Neural crest cell (in vitro differentiated cells): ENCODE data around the gene KIAA0753. TPM values are rescaled to one million over a fixed set of nuclear protein-coding genes. Genes with fewer than 3 reads are reported as not detected.

Experiments used
- DNase-seq: peaks from one replicate; pipeline ENCODE4 v3.0.0; 2021; ENCODE audit warnings: low read depth, mixed read lengths, low spot score
- H3K27ac Mint-ChIP-seq: one replicate; pipeline ENCODE4 v1.8.0; 2021; ENCODE audit warnings: mild to moderate bottlenecking, mixed read lengths; ENCODE audit not compliant: unreplicated experiment
- H3K27me3 Mint-ChIP-seq: 2 replicates; pipeline ENCODE4 v1.8.0; 2021; ENCODE audit warnings: low read depth, mild to moderate bottlenecking, mixed read lengths
- H3K36me3 Mint-ChIP-seq: 2 replicates; pipeline ENCODE4 v1.8.0; 2021; ENCODE audit warnings: low read depth, mild to moderate bottlenecking, mixed read lengths
- H3K4me1 Mint-ChIP-seq: 2 replicates; pipeline ENCODE4 v1.8.0; 2021; ENCODE audit warnings: mixed read lengths
- H3K4me3 Mint-ChIP-seq: one replicate; pipeline ENCODE4 v1.8.0; 2021; ENCODE audit warnings: mild to moderate bottlenecking, mixed read lengths
- H3K9me3 Mint-ChIP-seq: 2 replicates; pipeline ENCODE4 v1.8.0; 2021; ENCODE audit warnings: mixed read lengths
- total RNA-seq: library from RNA; stranded (reverse); gene quantifications from 2 replicates; pipeline ENCODE4 v1.2.1, GENCODE V29; 2021
- TF ChIP-seq, protein P1 (sequence below): fragments of 200-600 bp; sonication (generic); conservative IDR thresholded peaks from 2 replicates; pipeline ENCODE4 v1.5.0; 2021; ENCODE audit warnings: antibody characterized with exemption, mild to moderate bottlenecking

KIAA0753 gene
- total RNA-seq, 1 donor from 2014 or later: 44.1 TPM

DNA sequence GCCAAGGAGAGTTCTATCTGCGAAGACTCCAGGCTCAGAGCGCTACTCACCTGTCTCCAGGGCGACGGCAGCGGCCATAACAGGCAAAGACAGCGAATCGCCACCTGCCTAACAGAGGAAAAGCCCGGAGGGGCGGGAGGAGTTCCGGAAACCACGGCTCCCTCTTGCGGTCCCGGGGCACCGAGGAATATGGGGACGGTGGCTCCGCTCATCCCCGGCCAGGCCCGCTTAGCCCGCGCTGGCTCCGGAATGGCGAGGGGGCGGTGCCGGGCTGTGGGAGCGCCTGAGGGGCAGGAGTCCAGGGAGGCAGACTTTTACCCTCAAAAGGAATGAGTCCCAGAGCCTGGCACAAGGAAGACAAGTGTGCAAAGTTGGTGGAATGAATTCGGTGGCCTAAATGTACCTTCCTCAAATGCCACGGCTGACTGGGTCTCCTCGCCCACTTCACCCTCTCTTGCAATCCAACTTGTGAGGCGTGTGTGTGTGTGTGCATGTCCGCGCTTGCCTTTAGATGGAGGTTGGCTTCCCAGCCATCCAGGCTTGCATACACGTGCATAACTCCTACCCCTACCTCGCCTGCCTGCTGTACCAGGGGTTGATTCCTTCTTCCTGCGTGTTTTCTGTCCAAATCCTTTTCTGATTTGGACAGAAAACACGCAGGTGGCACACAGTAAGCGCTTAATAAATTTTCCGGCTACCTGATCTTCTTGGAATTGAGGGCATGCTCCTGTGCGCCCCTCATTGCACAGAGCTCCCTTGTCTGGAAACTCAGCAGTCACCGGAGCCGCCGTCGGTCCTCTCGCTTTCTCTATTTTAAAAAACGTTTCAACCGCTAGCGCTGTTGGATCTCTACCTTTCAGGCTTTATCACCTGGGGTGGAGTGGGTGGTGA, 14.6 kb upstream of the KIAA0753 start:
- TF ChIP-seq, protein P1, sequence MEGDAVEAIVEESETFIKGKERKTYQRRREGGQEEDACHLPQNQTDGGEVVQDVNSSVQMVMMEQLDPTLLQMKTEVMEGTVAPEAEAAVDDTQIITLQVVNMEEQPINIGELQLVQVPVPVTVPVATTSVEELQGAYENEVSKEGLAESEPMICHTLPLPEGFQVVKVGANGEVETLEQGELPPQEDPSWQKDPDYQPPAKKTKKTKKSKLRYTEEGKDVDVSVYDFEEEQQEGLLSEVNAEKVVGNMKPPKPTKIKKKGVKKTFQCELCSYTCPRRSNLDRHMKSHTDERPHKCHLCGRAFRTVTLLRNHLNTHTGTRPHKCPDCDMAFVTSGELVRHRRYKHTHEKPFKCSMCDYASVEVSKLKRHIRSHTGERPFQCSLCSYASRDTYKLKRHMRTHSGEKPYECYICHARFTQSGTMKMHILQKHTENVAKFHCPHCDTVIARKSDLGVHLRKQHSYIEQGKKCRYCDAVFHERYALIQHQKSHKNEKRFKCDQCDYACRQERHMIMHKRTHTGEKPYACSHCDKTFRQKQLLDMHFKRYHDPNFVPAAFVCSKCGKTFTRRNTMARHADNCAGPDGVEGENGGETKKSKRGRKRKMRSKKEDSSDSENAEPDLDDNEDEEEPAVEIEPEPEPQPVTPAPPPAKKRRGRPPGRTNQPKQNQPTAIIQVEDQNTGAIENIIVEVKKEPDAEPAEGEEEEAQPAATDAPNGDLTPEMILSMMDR: no peak
- Mint-ChIP-seq H3K4me1 (peaks cover 37% of the 10 kb centered on the region), H3K9me3 (no peaks in the 10 kb centered on the region), H3K27me3 (peaks cover 75% of the 10 kb centered on the region), H3K27ac (no peak overlapping the region), H3K36me3 (peaks cover 4% of the 10 kb centered on the region), H3K4me3 (peak overlapping the region; percentile 82)
- no peak for DNase-seq

DNA sequence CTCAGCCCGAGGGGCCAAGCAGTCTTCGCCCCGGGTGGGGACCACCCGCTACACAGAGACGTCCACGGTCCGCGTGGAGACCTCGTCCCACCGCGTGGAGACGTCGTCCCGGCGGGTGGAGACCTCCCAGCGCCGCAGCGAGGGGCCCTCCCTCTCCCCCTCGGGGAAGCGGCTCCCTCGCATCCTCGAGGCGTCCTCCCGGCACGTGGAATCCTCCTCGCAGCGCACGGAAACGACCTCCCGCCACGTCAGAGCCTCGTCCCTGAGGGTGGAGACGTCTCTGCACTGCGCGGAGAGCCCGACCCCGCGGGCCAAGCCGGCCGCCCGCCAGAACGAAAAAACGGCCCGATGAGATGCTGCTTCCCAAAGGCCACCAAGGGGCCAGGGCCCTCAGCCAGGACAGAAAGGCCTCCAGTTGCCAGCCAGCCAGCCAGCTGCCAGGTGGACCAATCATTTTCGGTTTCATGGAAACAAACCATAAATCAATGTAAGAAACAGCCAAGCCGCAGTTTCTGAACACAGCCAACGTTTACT, 11.5 kb upstream of the KIAA0753 start:
- TF ChIP-seq, protein P1: no peak
- DNase-seq: no peak
- H3K27me3 Mint-ChIP-seq: peaks cover 48% of the 10 kb centered on the region
- peak overlapping the region; percentile 17 for H3K4me3 Mint-ChIP-seq
- H3K27ac Mint-ChIP-seq: no peak overlapping the region
- H3K4me1 Mint-ChIP-seq: peaks cover 53% of the 10 kb centered on the region
- H3K36me3 Mint-ChIP-seq: peaks cover 4% of the 10 kb centered on the region
- no peaks in the 10 kb centered on the region for H3K9me3 Mint-ChIP-seq

DNA sequence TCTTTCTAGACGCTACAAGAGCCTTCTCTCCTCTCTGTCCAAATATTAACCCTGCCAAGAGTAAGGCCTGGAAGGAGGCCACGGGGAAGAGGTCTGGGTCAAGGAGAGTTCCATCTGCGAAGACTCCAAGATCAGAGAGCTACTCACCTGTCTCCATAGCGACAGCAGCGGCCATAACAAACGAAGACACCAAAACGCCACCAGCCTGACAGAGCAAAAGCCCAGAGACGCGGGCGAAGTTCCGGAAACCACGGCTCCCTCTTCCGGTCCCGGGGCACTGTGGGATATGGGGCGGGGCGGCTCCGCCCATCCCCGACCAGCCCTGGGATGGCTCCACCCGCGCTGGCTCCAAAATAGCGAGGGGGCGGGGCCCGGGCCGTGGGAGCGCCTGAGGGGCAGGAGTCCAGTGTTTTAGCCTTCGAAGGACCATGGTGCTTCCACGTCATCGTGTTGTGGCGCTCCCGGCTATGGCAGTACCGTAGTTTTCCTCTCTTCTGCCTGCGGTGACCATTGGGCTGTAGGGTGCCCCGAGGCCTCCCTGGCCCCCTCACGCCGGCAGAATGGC, 10.9 kb upstream of the KIAA0753 start, which contains the start of the genes C17orf100 and MED31:
TSS of gene C17orf100 (plus strand) at position 409 of the 565 bp plus-strand sequence. CDS start at position 561, 152 bp downstream.
TSS of gene MED31 (minus strand) at position 252 of the 565 bp plus-strand sequence. CDS start at position 175, 77 bp downstream.
- H3K4me3 Mint-ChIP-seq: peak within 1 kb of the TSS; percentile 97
- H3K4me1 Mint-ChIP-seq: peaks cover 53% of the 10 kb centered on the region
- peak within 1 kb of the TSS; percentile 99 for H3K27ac Mint-ChIP-seq
- peaks cover 47% of the 10 kb centered on the region for H3K27me3 Mint-ChIP-seq
- TF ChIP-seq, protein P1: no peak
- no peaks in the 10 kb centered on the region for H3K9me3 Mint-ChIP-seq
- DNase-seq: peak; percentile 94
- H3K36me3 Mint-ChIP-seq: peaks cover 6% of the 10 kb centered on the region

DNA sequence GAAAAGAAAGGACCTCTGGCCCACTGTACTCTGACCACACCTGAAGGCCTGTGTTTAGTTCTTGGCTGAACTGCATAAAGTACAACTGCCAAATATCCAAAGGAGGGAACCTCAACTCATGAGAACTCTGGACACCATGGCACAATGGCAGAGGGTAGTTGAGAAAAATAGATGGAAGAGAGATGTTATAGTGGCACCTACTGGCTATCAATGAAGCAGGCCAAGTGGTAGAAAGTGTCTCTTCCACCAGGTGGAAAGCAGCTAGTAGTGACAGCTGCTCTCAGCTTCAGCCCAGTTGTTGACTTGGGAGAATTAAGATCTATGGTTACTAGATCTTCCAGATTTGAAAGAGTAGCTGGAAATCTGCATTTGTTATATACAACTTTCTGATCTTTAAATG, 7.7 kb upstream of the KIAA0753 start:
- DNase-seq: no peak
- H3K9me3 Mint-ChIP-seq: no peaks in the 10 kb centered on the region
- peak overlapping the region; percentile 50 for H3K4me3 Mint-ChIP-seq
- H3K27me3 Mint-ChIP-seq: peaks cover 15% of the 10 kb centered on the region
- H3K36me3 Mint-ChIP-seq: peaks cover 3% of the 10 kb centered on the region
- no peak overlapping the region for H3K27ac Mint-ChIP-seq
- peaks cover 30% of the 10 kb centered on the region for H3K4me1 Mint-ChIP-seq
- TF ChIP-seq, protein P1: no peak

DNA sequence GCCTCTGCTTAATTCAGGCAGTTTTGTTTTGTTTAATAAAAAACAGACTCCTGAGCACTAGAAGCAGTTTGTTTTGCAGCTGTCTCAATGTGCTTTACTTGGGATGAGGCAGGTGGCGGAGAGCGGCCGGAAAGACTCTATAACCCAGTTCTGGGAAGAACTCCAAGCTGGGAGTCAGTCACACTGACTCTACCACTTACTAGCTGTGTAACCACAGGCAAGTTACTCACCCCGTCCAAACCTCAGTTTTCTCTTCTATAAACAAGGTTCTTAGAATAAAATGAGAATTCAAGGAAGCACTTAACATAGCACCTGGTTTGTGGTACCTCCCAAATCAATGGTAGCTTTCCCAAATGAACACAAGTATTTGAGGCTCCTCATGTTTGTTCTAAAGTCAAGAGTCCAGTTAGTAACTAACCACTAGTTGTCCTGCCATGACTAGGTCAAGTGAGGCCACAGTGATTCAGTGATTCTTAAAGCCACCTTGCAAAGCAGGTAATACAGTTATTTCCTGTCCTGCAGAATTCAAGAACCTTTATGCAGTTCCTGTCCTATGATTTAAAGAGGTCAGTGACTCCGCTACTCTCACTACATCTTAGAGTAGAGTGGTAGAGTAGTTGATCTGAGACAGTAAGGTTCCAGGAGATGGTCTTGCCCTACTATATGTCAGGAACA, 3.1 kb upstream of the KIAA0753 start:
- Mint-ChIP-seq H3K27me3 (no peaks in the 10 kb centered on the region), H3K27ac (no peak overlapping the region), H3K36me3 (peaks cover 3% of the 10 kb centered on the region), H3K9me3 (no peaks in the 10 kb centered on the region), H3K4me3 (peak overlapping the region; percentile 98), H3K4me1 (peaks cover 36% of the 10 kb centered on the region)
- DNase-seq: no peak
- TF ChIP-seq, protein P1: no peak
